Superior temporal gyrus (tissue), 1 donor: ENCODE data around the gene ASMTL.
"Not testable (repeated sequence)": the region's sequence is repeated elsewhere in the genome, so short reads cannot be mapped to it uniquely, and the experiment has no call there.

Experiments used
- DNase-seq: peaks from one replicate; pipeline ENCODE4 v3.0.0-alpha.2; 2016; ENCODE audit errors: extremely low spot score

ASMTL gene

GRCh38 chrX:1403867-1404266 is 48.8 kb downstream of the ASMTL start:
- not testable (repeated sequence) for DNase-seq

- DNase-seq = no peak
These were observed 49.5 kb downstream of the ASMTL start for GRCh38 chrX:1403228-1403627.

GRCh38 chrX:1401611-1402430 is 50.9 kb downstream of the ASMTL start:
- DNase-seq = no peak

- DNase-seq = no peak
These were observed 51.8 kb downstream of the ASMTL start for GRCh38 chrX:1400742-1401471.

GRCh38 chrX:1400049-1400448 is 52.7 kb downstream of the ASMTL start:
- DNase-seq = no peak

- DNase-seq = no peak
These were observed 54.0 kb downstream of the ASMTL start for GRCh38 chrX:1398431-1399340.

- no peak for DNase-seq
These were observed 55.1 kb downstream of the ASMTL start for GRCh38 chrX:1397441-1398270.

- DNase-seq = no peak
These were observed 55.7 kb downstream of the ASMTL start for GRCh38 chrX:1397001-1397400.

- no peak for DNase-seq
These were observed 57.0 kb downstream of the ASMTL start for GRCh38 chrX:1395646-1396216.

- no peak for DNase-seq
These were observed 57.8 kb downstream of the ASMTL start for GRCh38 chrX:1394731-1395501.

- no peak for DNase-seq
These were observed 58.7 kb downstream of the ASMTL start for GRCh38 chrX:1393871-1394615.

GRCh38 chrX:1392376-1393068 is 60.2 kb downstream of the ASMTL start:
- peak; percentile 45 for DNase-seq

GRCh38 chrX:1391707-1392375 is 60.9 kb downstream of the ASMTL start, which contains the start of gene SLC25A6:
SLC25A6 (minus strand) TSS chrX:1392113; CDS start chrX:1392009, 104 bp downstream.
- DNase-seq = peak; percentile 97

- no peak for DNase-seq
These were observed 61.4 kb downstream of the ASMTL start for GRCh38 chrX:1391370-1391706.

- no peak for DNase-seq
These were observed 61.9 kb downstream of the ASMTL start for GRCh38 chrX:1390621-1391369.

- no peak for DNase-seq
These were observed 62.8 kb downstream of the ASMTL start for GRCh38 chrX:1389993-1390285.

GRCh38 chrX:1389181-1389992 is 63.3 kb downstream of the ASMTL start:
- DNase-seq = no peak
